GM11168 (cell line): ENCODE results near the gene WASF3.
"Not testable (repeated sequence)": the region's sequence is repeated elsewhere in the genome, so short reads cannot be mapped to it uniquely, and the experiment has no call there.

Source experiments
- in situ Hi-C: fragments of 300-500 bp; cut with MboI; formaldehyde crosslinking; loops from one replicate; pipeline ENCODE4 v1.12.0; 2022; ENCODE audit warnings: low sequenced_read_pairs; ENCODE audit not compliant: unreplicated experiment

WASF3 gene

GRCh38 chr13:26699197-26699490 lies 141.7 kb downstream of the WASF3 start:
- in situ Hi-C loops: loop anchor here (10.0 kb wide), 2 partner anchors 214 to 514 kb away; no protein-coding TSS in a partner anchor

- in situ Hi-C loops: no loop called here
Measured at GRCh38 chr13:26705536-26705935, 148.1 kb downstream of the WASF3 start.

GRCh38 chr13:26706381-26706780 lies 148.9 kb downstream of the WASF3 start:
- in situ Hi-C loops: no loop called here

- in situ Hi-C loops: no loop called here
Measured at GRCh38 chr13:26707122-26708006, 149.9 kb downstream of the WASF3 start.

- in situ Hi-C loops: no loop called here
Measured at GRCh38 chr13:26708007-26708297, 150.5 kb downstream of the WASF3 start.

GRCh38 chr13:26709461-26709860 lies 152.0 kb downstream of the WASF3 start:
- in situ Hi-C loops: no loop called here

- in situ Hi-C loops: no loop called here
Measured at GRCh38 chr13:26710166-26710565, 152.7 kb downstream of the WASF3 start.

GRCh38 chr13:26711211-26711610 lies 153.7 kb downstream of the WASF3 start:
- in situ Hi-C loops: no loop called here

GRCh38 chr13:26713341-26713740 lies 155.9 kb downstream of the WASF3 start:
- in situ Hi-C loops: no loop called here

- in situ Hi-C loops: no loop called here
Measured at GRCh38 chr13:26716984-26717383, 159.5 kb downstream of the WASF3 start.

GRCh38 chr13:26718146-26718545 lies 160.7 kb downstream of the WASF3 start:
- in situ Hi-C loops: no loop called here

GRCh38 chr13:26718872-26719271 lies 161.4 kb downstream of the WASF3 start:
- in situ Hi-C loops: no loop called here

GRCh38 chr13:26719356-26719945 lies 162.0 kb downstream of the WASF3 start:
- in situ Hi-C loops: no loop called here

- in situ Hi-C loops: no loop called here
Measured at GRCh38 chr13:26721251-26722121, 164.0 kb downstream of the WASF3 start.

GRCh38 chr13:26722321-26722720 lies 164.8 kb downstream of the WASF3 start:
- in situ Hi-C loops: no loop called here

- in situ Hi-C loops: not testable (repeated sequence)
Measured at GRCh38 chr13:26723620-26724019, 166.1 kb downstream of the WASF3 start.

- in situ Hi-C loops: no loop called here
Measured at GRCh38 chr13:26726684-26727083, 169.2 kb downstream of the WASF3 start.

- in situ Hi-C loops: no loop called here
Measured at GRCh38 chr13:26727122-26727521, 169.6 kb downstream of the WASF3 start.

GRCh38 chr13:26727633-26728032 lies 170.2 kb downstream of the WASF3 start:
- in situ Hi-C loops: no loop called here

- in situ Hi-C loops: no loop called here
Measured at GRCh38 chr13:26735677-26736076, 178.2 kb downstream of the WASF3 start.
